GM20431 (cell line): ENCODE measurements around the gene SLC17A9.
"Not testable (repeated sequence)": the region's sequence is repeated elsewhere in the genome, so short reads cannot be mapped to it uniquely, and the experiment has no call there.

ENCODE experiments used
- in situ Hi-C: fragments of 300-500 bp; cut with MseI, MboI; formaldehyde crosslinking; loops from one replicate; pipeline ENCODE4 v1.15.0; 2020; ENCODE audit warnings: low sequenced_read_pairs; ENCODE audit not compliant: unreplicated experiment

Gene SLC17A9

GRCh38 chr20:62952968-62953838 lies 694 bp downstream of the SLC17A9 start:
- in situ Hi-C loops: no loop called here

- in situ Hi-C loops: no loop called here
Measured at GRCh38 chr20:62953839-62954703, 1.6 kb downstream of the SLC17A9 start.

GRCh38 chr20:62955519-62956386 lies 3.2 kb downstream of the SLC17A9 start:
- in situ Hi-C loops: no loop called here

- in situ Hi-C loops: no loop called here
Measured at GRCh38 chr20:62956387-62957135, 4.1 kb downstream of the SLC17A9 start.

- in situ Hi-C loops: no loop called here
Measured at GRCh38 chr20:62957136-62958117, 4.9 kb downstream of the SLC17A9 start.

GRCh38 chr20:62958388-62959100 lies 6.0 kb downstream of the SLC17A9 start:
- in situ Hi-C loops: no loop called here

GRCh38 chr20:62959101-62959971 lies 6.8 kb downstream of the SLC17A9 start:
- in situ Hi-C loops: no loop called here

- in situ Hi-C loops: no loop called here
Measured at GRCh38 chr20:62959998-62960436, 7.5 kb downstream of the SLC17A9 start.

GRCh38 chr20:62960446-62961309 lies 8.2 kb downstream of the SLC17A9 start:
- in situ Hi-C loops: not testable (repeated sequence)

- in situ Hi-C loops: no loop called here
Measured at GRCh38 chr20:62961310-62961783, 8.8 kb downstream of the SLC17A9 start.

- in situ Hi-C loops: no loop called here
Measured at GRCh38 chr20:62961799-62962198, 9.3 kb downstream of the SLC17A9 start.

- in situ Hi-C loops: no loop called here
Measured at GRCh38 chr20:62962221-62962879, 9.8 kb downstream of the SLC17A9 start.

- in situ Hi-C loops: no loop called here
Measured at GRCh38 chr20:62962891-62963613, 10.5 kb downstream of the SLC17A9 start.

GRCh38 chr20:62963614-62964397 lies 11.3 kb downstream of the SLC17A9 start:
- in situ Hi-C loops: no loop called here
